Activated CD8-positive, alpha-beta memory T cell treated with anti-CD3 and anti-CD28 coated beads for 4 hours (primary cell): ENCODE data around the gene ZFAND3.

ENCODE experiments used
- DNase-seq, 2 donors: peaks; one replicate each; pipeline ENCODE4 v3.0.0-alpha.2; 2020; ENCODE audit warnings: low read depth in 2 of 2

ZFAND3 gene, protein sequence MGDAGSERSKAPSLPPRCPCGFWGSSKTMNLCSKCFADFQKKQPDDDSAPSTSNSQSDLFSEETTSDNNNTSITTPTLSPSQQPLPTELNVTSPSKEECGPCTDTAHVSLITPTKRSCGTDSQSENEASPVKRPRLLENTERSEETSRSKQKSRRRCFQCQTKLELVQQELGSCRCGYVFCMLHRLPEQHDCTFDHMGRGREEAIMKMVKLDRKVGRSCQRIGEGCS

DNA sequence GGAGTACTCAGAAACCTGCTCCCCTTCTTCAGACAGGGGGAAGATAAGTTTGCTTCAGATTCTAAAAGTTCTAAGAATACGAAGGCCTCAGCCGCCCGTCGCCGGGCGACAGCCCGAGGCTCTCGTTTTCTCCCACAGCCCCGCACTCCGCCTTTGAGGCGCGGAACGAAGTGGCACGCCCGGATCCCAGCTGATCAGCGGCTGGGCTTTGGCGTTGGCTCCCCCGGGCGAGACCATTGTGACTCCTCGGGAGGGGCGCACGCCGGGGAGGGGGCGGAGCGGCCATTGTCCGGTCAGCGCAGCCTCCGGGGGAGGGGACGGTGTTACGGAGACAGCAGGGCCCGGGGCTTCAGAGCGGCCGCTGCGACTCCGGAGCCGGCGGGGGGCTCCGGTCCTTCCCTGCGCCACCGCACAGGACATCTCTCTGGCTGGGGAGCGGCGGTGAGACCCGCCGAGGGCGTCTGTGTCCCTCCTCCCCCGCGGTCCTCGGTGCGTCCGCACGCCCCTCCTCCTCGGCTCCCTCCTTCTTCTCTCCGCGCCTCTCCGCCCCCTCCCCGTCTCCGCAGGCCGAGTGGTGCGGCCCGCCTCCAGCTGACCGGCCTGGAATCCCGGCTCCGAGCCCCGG, at the start of gene ZFAND3:
TSS of gene ZFAND3 (plus strand) at position 551 of the 625 bp plus-strand sequence. CDS start 219 bp downstream, outside the sequence.
- peak; percentile 84 to 86 for DNase-seq

DNA sequence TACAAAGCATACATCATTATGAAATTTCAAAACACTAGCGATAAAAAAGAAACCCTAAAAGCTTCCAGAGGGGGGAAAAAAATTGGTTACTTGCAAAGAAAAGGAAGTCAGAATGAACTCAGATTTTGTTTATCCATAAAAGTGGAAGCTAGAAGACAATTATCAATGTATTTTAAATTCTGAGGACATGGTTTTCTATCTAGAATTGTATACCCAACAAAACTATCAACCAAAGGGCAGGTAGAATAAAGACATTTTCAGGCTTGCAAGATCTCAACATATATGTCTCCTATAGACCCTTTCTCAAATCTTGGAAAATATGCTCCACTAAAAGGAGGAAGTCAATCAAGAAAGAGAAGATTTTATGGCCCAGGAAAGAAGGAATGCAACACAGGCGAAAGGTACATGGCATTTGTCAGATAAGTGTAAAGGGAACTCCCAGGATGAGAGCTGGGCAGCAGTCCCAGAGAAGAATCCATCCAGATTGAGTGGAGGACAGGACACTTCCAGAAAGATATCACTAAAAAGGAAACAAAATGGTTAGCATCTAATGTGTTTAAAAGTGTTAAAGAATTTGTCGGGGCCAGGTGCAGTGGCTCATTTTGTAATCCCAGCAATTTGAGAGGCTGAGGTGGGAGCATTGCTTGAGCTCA, 45.4 kb upstream of the ZFAND3 start:
- DNase-seq = no peak

DNA sequence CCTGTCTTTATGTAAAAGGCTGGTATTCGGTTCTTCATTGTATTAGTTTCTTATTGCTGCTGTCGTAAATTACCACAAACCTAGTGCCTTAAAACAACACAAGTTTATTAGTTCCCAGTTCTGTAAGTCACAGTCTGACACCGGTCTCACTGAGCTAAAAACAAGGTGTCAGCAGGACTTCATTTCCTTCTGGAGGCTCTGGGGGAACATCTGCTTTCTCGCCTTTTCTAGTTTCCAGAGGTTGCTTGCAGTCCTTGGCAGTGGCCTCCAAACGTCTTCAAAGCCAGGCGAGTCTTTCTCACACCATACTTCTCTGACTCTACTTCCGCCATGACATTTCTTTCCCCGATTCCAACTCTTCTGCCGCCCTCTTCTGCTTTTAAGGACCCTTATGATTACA, 43.0 kb upstream of the ZFAND3 start:
- DNase-seq = no peak

DNA sequence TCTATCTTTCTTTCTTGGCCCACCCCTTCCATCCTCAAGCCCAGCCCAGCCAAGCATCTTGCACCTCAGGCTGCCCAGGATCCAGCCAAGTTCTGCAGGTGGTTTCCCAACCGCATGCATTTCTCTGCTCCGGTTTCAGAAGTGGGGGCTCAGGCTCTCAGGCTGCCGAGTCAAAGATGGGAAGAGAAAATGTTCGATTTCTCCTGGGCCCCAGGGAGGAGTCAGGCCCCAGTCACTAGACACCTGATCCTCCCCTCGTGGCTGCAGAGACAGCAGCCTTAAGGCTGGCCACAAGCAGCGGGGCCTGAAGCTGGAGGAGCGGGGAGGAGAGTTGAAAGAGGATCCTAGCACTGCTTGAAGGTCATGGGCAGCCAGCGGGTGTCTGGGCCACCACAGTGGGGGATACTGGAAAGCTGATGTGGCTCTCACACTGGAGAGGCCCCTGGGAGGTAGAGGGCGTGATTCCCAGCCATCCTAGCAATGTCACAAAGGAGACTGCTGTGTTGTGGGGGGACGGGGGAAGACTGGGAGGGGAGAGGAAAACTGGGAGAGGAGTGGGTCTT, 42.2 kb upstream of the ZFAND3 start:
- no peak for DNase-seq

DNA sequence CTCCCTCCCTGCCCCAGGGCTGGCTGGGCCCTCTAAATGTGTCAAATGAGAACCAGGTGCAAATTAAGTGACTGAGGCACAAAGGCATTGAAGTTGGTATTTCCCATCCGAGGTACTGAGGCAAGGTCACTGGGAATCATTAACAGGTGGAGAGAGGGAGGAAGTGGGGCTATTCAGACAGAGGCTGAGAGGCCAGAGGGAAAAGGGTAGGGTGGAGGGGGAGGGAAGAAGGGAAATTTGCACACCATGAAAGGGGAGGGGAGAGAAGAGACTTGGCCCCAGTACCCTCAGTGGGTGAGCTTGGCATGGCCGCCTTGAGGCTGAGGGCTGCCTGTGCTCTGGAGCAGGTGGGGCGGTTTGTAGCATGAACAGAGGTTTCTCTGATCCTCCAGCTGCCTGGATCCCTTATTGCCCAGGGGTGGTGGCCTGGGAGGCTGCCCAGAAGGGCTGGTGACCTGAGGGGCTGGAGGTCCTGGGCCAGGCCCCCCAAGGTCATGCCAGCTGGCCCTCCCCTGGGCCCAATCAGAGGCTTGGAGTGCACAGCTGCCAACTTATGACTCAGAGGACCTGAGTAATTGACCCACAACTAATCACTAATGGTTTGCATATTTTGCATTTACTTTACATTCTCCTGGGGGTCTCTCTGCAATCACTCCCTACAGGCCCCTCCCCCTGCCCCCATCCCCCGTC, 40.3 kb upstream of the ZFAND3 start:
- no peak for DNase-seq

DNA sequence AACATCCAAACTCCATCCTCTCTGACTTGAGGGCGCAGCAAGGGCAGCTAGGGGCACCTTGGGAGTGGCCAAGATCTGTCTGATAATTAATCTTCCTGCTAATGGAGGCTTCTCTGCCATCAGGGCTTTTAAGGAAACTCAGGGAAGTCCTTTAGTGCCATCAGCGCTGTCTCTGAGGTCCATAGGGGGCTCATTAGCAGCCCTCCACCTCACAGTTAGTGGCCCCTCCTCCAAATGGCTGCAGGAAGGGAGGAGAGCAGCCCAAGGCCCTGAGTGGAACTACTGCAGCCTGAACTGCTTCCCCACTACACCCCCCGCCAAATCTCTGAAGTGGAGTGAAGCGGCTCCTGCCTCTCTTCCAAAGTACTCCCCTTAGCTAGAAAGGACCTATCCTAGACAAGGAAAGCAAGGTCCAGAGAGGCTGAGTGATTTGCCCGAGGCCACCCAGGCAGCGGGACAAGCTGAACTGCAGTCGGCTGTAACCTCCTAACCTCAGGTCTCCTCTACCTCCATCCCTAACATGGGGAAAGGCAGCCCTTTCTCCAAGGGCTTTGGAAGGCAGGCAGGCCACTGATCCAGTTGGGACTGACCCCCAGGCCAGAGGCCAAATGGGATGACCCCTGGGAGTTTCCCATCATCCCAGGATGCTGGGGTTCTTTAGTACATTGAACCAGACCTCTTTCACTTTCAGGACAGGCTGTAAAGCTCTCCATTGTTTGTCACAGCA, 39.5 kb upstream of the ZFAND3 start:
- DNase-seq = no peak

DNA sequence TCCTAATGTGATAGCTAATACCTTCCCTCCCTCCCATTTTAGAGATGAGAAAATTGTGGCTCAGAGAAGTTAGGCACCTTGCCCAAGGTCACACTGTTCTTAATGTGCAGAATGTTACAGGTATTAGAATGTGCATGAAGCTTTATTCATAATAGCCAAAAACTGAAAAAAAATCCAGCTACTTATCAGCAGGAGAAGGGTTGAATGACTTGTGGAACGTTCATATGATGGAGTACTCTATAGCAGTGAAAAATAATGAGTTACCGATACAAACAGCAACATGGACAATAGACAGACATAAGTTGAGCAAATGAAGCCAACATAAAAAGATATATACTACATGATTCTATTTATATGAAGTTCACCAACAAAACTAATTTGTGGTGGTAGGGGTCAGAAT, 37.7 kb upstream of the ZFAND3 start:
- no peak for DNase-seq

DNA sequence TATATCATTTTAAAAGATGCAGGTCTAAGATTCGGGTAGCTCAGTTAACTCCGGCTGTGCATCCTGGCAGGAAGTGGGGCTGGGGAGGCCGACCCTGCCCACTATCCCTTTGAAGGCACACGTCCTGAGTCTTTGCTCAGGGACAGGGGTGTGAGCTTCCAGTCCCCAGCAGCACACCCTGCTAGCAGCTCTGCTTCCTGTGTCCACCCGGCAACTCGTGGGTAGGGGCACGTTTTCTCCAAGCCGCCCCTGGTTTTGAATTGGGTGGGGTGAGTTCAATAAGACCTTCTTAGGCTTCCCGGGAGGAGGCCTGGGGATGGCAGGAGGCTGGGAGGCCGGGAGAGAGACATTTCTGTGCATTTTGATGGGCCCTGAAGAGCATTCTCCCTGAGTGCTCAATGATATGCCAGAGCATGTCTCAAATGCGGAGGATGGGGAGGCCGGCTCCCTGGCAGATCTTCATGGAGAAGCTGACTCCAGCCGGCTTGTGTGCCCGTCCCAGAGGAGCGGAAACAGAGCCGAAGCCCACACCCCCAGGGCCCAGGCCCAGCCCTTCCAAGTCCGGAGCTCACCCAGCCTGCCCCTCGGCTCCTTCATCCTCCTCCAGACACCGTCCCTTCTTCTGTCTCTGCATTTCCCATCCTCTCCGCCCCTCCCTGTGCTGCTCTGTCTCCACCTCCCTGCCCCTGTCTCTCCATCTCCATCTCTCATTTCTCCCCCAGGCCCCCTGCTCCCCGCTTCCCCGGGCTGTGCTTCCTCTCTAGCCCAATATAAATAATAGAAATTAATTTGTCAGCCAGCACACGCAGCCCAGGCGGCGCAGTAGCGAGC, 36.3 kb upstream of the ZFAND3 start:
- no peak for DNase-seq

DNA sequence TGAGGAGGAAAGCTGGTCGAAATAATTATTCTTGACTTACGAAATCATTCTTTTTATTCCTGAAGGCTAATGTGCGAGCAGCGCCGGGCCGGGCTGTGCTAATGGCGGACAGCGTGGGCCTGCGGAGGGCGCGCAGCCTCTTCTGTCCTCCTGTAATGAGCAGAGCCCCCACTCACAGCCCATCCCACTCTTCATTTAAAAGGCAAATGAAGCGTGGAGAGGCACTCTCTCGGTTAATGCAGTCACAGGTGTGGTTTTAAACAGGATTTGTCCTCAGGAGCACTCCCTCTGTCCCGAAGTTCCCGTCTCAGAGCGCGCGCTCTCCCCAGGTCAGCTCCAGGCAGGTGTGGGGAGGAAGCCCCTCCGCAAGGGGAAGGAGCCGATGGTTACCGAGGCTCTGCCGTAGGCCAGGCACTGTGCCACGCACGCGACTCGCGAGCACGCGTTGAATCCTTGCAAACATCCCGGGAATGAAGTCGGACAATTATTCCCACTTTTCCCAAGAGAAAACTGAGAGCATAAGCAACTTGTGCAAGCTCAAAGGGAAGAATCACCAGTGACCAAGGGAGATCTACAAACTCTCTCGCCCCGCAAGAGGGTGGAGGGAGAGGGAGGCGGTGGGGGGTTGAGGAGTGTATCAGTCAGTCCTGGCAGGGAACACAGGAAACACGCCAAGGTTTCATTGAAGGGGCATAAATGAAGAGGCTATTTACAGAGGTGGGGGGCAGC, 35.5 kb upstream of the ZFAND3 start:
- DNase-seq = no peak

DNA sequence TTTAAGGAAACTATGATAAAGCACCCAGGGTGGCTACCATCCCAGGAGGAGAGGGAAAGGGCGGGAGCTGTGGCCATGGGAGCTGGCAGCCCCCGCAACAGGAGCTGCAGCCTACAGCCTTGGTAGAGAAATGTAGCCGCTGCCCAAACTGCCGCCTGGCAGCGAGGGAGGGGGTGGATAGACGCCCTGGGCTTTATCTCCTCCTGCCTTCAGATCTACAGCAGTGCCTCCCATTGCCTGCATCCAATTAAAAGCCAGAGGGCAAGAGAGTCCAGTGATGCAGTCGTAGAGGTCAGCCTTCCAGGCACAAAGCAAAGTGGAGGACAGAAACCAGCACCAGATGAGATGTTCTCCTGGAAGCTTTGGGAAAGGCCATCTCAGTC, 35.0 kb upstream of the ZFAND3 start:
- DNase-seq = no peak

DNA sequence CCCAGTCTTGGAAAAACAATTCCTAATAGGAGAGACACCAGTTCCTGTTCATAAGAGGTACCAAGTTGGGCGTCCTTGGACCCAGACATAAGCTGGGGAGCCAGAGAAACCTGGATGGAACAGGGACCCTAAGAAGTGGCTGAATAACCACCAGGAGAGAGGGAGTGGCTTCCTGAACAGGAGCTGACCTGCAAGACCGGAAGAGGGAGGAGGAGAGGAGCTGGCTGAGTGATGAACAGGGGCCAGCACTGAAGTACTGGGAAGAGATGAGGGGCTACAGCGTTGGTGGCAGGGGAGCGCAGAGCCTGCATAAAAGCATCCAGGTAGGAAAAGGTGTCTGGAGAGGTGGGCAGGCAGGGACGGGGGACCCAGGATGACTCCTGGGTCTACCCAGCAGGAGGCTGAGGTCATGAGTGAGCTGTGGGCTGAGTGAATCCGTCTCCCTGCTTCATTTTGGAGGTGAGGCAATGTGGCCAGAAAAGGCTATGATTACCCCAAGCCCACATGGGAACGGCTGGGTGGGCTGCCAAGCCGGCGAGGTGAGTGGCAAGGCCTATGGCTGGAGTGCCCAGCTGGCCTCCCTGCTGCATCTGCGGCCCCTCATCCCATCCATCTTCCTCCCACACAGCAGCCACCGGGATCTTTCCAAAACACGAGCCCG, 34.4 kb upstream of the ZFAND3 start:
- no peak for DNase-seq

DNA sequence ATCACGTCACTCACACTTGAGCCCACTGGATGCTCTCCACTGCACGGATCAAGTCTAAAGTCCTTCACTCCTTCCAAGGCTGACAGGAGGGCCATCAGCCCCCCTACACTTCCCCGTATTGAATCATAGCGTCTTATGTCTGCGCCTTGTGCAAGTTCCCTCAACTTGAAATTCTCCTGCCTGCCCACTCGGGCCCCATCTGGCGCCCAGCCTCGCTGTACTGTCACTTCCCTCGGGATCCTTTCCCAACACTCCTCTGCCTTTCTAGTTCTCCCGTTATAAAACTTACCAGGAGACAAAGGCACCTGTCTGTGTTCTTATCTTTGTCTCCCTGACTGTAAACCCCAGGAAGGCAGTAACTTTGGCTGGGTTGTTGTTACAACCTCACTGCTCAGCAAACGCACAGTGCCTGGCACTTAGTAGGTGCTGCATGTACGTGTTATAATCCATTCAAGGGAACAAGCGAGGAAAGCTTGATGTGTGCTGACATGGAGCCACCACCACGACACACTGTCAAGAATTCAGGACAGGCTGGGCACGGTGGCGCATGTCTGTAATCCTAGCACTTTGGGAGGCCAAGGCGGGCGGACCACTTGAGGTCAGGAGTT, 33.8 kb upstream of the ZFAND3 start:
- no peak for DNase-seq

DNA sequence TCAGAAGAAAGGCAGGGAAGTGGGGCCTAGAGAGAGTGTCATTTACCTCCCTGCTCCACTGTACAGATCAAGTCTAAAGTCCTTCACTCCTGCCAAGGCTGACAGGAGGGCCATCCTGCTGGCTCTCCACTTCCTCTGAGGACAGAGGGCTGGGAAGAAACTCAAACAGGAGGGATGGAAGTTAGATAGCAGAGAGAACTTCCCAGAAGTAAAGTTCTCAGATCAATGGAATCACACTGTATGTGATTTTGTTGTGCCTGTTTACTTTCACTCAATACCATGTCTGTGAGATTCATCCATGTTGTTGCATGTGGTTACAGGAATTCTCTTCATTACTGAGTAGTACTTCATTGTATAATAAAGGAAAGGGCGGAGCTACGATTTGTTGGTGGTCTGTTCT, 32.3 kb upstream of the ZFAND3 start:
- no peak for DNase-seq

DNA sequence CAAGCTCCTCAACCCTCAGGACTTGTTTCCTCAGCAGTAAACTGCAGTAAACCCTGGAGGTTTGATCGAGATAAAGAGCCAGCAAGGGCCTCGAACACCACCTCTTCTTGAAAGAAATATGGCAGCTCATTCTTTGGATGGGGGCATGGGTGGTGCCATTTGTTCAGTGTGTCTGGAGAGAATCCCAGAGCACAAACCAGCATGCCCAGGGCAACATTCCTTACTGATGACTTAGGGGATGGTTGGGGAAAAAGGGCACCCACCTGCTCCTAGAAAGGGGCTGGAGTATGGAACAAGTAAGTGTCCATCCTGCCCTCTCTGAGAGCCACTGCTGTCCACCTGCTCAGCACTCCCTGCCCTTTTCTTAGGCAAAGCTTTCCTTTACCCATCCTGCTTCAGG, 31.3 kb upstream of the ZFAND3 start:
- DNase-seq = no peak

DNA sequence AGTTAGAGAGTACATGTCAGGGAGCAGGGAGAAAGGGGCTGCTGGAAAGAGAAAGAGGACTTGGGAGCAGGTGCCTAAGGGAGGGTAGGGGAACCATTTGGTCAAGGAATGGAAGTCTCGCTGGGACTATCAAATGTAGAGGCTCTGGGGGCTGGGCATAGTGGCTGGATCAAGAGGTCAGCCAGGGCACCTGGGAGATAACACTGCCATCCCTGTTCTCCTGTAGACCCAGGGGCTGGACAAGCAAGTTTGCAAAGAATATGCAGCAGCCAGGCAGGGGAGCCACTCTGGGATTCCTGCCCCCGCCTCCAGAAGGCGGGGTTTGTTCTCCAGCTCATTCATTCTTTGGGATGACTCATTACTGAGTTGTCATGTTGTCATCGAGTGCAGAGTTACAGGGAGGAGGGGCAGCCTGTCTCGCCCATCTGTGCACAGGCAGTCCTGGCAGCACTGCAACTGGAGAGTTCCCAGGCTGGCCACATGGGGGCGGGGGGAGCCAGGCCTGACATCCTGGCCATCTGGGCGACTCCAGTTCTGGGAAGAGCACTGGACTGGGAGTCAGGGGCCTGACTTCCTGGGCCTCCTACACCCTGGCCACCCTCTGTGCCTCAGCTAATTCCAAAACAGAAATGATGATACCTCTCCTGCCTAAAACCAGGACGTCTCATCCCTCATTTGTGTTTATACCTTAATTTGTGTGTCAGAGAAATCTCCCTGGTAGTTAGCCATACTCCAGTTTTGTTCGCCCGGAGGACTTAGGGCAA, 28.2 kb upstream of the ZFAND3 start:
- DNase-seq = peak; percentile 67 to 72

DNA sequence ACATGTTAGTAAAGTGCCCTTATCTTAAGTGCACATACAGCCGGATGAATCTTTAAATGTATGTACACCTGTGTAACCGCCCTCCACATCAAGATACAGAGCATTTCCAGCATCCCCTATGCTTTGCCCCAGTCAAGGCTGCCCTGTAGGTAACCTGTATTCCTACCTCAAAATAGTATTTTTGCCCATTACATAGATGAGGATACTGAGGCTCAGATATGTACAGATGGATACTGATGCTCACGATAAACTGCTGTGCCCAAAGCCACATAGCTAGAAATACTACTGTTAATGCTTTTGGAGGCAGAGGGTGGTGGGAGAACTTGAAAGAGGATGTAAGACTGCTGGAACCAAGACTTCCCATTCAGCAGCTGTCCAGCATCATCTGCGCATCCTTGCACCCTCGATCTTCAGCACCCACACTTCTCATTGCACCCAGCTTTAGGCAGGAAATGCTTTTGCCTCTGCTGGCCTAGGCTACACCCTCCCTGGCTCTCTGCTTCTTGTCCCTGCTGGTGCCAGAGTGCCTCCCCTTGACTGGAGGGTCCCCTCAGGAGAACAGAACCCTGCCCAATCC, 27.0 kb upstream of the ZFAND3 start:
- DNase-seq = no peak

DNA sequence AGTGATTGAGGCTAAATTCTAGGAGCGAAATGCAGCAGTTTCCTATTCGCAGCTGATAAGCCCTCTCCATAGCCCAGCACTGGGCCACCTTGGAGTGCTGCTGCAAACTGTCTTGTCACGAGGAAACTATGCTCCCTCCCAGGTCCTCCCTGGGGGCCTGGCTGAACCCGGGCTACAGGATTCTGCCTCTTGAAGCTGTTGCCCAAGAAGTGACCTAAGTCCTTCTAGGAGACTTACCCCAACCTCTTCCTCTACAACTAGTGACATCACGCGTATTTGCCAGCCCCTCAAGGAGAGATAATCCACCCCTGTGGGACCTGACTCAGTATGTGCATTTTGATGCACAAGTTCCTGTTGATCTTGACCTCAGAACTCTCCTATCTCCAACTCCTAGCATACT, 26.5 kb upstream of the ZFAND3 start:
- DNase-seq = no peak

DNA sequence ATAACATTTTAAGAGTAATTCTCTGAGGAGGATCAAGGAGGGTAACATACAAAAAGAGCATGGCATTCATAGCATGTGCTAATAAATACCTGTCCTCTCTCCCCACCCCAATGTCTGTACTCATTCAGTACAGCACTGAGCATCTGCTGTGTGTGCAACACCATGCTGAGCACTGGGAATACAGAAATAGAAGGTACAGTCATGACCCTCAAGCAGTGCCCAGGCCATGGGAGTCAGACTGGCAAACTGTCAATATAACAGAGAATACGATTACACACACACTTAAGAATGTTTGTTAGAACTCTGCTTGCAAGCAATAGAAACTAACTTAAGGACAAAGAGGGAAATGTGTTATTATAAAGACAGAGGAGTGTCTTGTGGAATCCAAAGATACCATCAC, 24.7 kb upstream of the ZFAND3 start:
- DNase-seq = no peak
